Esophagus muscularis mucosa (tissue), 4 donors: ENCODE results near the gene AFF1.

Experiments
- EP300 ChIP-seq: sonication (generic); formaldehyde crosslinking; IDR thresholded peaks from one replicate; pipeline ENCODE4 v1.6.1; 2017; ENCODE audit warnings: antibody characterized with exemption
- POLR2A ChIP-seq: fragments of 450-650 bp; IDR thresholded peaks from one replicate; pipeline ENCODE4 v1.6.1; 2017; ENCODE audit warnings: antibody characterized with exemption, moderate library complexity, mild to moderate bottlenecking, low read depth
- POLR2AphosphoS5 ChIP-seq, 2 donors: sonication (generic); formaldehyde crosslinking; IDR thresholded peaks; one replicate each; pipeline ENCODE4 v1.6.1; 2017; ENCODE audit warnings: antibody characterized with exemption in 2 of 2
- TF ChIP-seq, protein P1 (sequence below), 3 experiments: fragments of 200-600 bp in 2 of 3; fragments of 450-650 bp in 1 of 3; sonication (generic) in 2 of 3; IDR thresholded peaks; one replicate each; pipeline ENCODE4 v1.5.1; 2017 to 2019; ENCODE audit warnings: antibody characterized with exemption in 3 of 3, mild to moderate bottlenecking in 2 of 3, moderate library complexity in 1 of 3

DNA sequence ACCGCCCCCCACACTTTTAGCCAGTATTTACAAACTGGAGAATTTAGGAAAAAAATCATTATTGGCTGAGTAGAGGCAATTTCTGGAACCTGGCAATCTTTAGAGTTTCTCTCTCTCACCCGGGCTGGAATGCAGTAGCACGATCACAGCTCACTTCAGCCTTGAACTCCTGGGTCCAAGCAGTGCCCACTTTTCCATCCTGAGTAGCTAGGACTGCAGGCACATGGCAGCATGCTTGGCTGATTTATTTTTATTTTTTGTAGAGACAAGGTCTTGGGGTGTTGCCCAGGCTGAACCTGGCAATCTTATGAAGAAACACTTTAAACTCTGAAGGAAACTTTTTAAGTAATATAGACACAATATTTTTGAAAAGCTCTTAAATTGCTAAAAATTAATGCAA is 120.1 kb downstream of the AFF1 start:
- TF ChIP-seq, protein P1, sequence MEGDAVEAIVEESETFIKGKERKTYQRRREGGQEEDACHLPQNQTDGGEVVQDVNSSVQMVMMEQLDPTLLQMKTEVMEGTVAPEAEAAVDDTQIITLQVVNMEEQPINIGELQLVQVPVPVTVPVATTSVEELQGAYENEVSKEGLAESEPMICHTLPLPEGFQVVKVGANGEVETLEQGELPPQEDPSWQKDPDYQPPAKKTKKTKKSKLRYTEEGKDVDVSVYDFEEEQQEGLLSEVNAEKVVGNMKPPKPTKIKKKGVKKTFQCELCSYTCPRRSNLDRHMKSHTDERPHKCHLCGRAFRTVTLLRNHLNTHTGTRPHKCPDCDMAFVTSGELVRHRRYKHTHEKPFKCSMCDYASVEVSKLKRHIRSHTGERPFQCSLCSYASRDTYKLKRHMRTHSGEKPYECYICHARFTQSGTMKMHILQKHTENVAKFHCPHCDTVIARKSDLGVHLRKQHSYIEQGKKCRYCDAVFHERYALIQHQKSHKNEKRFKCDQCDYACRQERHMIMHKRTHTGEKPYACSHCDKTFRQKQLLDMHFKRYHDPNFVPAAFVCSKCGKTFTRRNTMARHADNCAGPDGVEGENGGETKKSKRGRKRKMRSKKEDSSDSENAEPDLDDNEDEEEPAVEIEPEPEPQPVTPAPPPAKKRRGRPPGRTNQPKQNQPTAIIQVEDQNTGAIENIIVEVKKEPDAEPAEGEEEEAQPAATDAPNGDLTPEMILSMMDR (IDR thresholded peaks at IDR 0.05): no peak
- no peak for TF ChIP-seq POLR2A
- no peak for TF ChIP-seq POLR2AphosphoS5 (IDR thresholded peaks at IDR 0.05)
- no peak for TF ChIP-seq EP300
